Cardiac muscle cell (in vitro differentiated cells and primary cell): ENCODE measurements around the gene DDX24. TPM values are rescaled to one million over a fixed set of nuclear protein-coding genes. Genes with fewer than 3 reads are reported as not detected.
A peak's percentile ranks its signal among the peaks of the same experiment; 100 is the strongest.

Experiments
- DNase-seq, 2 donors: peaks; one replicate each; pipeline versions ENCODE4 v3.0.0 to v3.0.0-alpha.2; 2010 to 2017; ENCODE audit warnings: low read depth in 1 of 2, low spot score in 1 of 2
- H3K27ac ChIP-seq: fragments of 200-600 bp; sonication (generic); 2 replicates; pipeline ENCODE4 v1.5.1; 2016
- H3K27me3 ChIP-seq: fragments of 200-600 bp; sonication (generic); 2 replicates; pipeline ENCODE4 v1.6.0; 2016; ENCODE audit warnings: control low read depth
- H3K36me3 ChIP-seq: fragments of 200-600 bp; sonication (generic); 2 replicates; pipeline ENCODE4 v1.5.1; 2016; ENCODE audit warnings: control low read depth
- H3K4me1 ChIP-seq: fragments of 200-600 bp; sonication (generic); 2 replicates; pipeline ENCODE4 v1.8.1; 2017; ENCODE audit warnings: low read depth, mild to moderate bottlenecking, mixed run types
- H3K4me3 ChIP-seq: fragments of 200-600 bp; sonication (generic); 2 replicates; pipeline ENCODE4 v1.5.1; 2016; ENCODE audit warnings: mild to moderate bottlenecking
- H3K9me3 ChIP-seq: fragments of 200-600 bp; sonication (generic); 2 replicates; pipeline ENCODE4 v1.5.1; 2017; ENCODE audit warnings: low read depth, mild to moderate bottlenecking, control low read depth
- CTCF ChIP-seq: IDR thresholded peaks from 2 replicates; pipeline ENCODE4 v1.5.1; 2012; ENCODE audit warnings: low read depth, mild to moderate bottlenecking, low read length
- polyA plus RNA-seq: library from polyadenylated mRNA; unstranded; fragments of >200 nt; fragmentation: Nextera tagmentation; extraction: Ambion mirVana; gene quantifications from 2 replicates; pipeline ENCODE4 v1.2.1, GENCODE V29; 2016
- total RNA-seq: library from RNA; depleted of rRNA; stranded (reverse); fragments of >200 nt; gene quantifications from 2 replicates; pipeline ENCODE4 v1.2.3, GENCODE V29; 2016

Gene DDX24
- total and polyA plus RNA-seq, 2 experiments from 2014 or later = 188 to 227 TPM

DNA sequence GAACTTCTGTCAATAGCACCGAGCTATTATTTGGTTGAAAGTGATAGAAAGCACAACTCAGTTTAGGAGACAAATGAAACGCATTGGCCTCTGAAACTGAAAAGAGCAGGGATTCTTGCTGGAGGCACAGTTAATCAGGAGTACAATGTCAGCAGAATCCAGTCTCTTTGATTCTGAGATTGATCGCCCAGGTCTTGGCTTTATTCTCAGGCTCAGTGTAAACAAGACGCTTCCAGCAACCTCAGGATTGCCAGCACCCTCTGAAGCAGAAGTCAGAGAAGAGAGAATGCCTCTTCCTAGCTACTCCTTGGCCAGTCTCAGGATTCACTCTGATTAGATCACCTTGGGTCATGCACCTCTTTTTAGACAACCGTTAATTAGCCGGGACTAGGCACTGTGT, 66.6 kb downstream of the DDX24 start:
- no peak for TF ChIP-seq CTCF
- no peaks in the 10 kb centered on the region for H3K9me3 ChIP-seq
- H3K4me1 ChIP-seq = peaks cover 10% of the 10 kb centered on the region
- no peak overlapping the region for H3K4me3 ChIP-seq
- no peaks in the 10 kb centered on the region for H3K36me3 ChIP-seq
- no peaks in the 10 kb centered on the region for H3K27me3 ChIP-seq
- no peak for DNase-seq
- H3K27ac ChIP-seq = no peak overlapping the region

DNA sequence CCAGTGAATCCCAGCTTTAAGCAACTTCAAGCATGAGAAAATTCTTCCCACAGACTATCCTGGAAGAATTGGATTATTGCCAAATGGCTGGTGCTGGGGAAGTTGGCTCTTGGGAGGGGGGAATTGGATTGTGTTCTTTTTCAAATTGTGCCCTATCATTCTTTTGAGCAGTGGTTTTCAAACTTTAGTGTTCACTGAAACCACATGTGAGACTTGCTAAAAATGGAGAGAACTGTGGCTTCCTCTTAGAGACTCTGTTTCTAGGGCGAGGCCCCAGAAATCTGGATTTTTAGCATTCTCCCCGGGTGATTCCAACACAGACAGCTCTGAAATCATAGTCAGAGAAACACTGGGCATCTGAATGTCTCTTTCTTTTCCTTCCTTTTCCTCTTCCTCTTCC, 69.2 kb downstream of the DDX24 start:
- DNase-seq = peak in 1 of 2 donors; percentile 52
- Histone ChIP-seq H3K4me1 (peaks cover 10% of the 10 kb centered on the region), H3K27me3 (no peaks in the 10 kb centered on the region), H3K9me3 (no peaks in the 10 kb centered on the region), H3K36me3 (no peaks in the 10 kb centered on the region), H3K4me3 (no peak overlapping the region), H3K27ac (no peak overlapping the region)
- TF ChIP-seq CTCF = no peak

DNA sequence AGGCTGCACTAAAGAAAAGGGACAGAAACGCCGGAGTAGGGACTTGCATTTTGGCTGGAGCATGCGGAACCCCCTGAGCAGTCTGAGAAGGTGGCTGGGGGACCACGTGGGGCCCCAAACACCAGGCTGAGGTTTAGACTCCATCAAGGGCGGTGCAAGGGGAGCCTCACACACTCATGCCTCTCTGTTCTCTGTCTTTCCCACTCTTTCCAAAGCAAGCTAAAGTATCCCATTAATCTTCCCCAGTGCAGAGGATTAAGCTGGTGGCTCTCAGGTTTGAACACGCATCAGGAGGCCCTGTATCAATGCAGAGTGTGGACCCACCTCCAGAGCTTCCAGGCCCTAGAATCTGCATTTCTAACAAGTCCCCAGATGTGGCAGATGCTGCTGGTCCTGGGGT, 70.4 kb downstream of the DDX24 start:
- TF ChIP-seq CTCF = no peak
- no peaks in the 10 kb centered on the region for H3K9me3 ChIP-seq
- H3K27me3 ChIP-seq = no peaks in the 10 kb centered on the region
- H3K4me3 ChIP-seq = no peak overlapping the region
- H3K36me3 ChIP-seq = no peaks in the 10 kb centered on the region
- DNase-seq = no peak
- H3K27ac ChIP-seq = no peak overlapping the region
- H3K4me1 ChIP-seq = peaks cover 10% of the 10 kb centered on the region

DNA sequence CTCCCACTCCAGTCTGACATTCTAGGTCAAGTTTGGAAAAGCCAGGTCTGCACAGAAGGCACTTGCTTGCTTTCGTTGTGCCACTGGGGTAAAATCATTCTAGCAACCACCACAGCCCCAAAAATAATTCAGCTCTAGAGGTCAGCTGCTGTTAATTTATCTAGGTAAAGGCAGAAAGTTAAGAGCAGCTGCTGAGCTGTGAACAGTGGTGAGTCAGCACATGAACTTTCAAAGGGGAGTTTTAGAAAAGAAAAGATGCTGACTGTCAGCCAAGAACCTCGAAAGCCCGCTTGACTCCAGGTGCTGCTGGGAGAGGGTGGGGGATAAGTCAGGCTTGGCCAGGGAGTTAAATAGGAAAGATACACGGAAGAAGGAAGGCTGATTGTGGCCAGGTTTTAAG, 71.2 kb downstream of the DDX24 start:
- Histone ChIP-seq H3K4me1 (peaks cover 10% of the 10 kb centered on the region), H3K27ac (peak overlapping the region; percentile 22), H3K9me3 (no peaks in the 10 kb centered on the region), H3K36me3 (no peaks in the 10 kb centered on the region), H3K4me3 (no peak overlapping the region), H3K27me3 (no peaks in the 10 kb centered on the region)
- peak in 1 of 2 donors; percentile 56 for DNase-seq
- TF ChIP-seq CTCF = no peak

DNA sequence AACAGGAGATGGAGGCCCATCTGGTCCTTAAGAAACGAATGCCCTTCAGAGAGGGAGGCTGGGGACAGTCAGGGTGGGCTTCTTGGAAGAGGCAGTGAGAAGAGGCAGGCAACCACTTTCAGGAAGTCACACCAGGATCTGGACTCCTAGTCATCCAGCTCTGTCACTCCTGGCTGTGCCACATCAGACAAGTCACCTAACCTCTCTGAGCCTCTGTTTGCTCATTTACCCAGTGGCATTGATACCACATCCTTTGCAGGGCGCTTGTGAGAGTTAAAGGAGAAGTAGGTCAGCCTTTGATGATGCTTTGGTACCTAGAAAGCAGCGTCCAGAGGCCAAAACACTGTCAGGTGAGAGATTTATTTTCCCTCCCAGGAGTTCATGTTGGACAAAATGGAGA, 72.8 kb downstream of the DDX24 start:
- H3K9me3 ChIP-seq = no peaks in the 10 kb centered on the region
- DNase-seq = no peak
- peaks cover 10% of the 10 kb centered on the region for H3K4me1 ChIP-seq
- TF ChIP-seq CTCF = no peak
- H3K27ac ChIP-seq = no peak overlapping the region
- no peak overlapping the region for H3K4me3 ChIP-seq
- no peaks in the 10 kb centered on the region for H3K27me3 ChIP-seq
- no peaks in the 10 kb centered on the region for H3K36me3 ChIP-seq
